Left lobe of liver (tissue), 1 donor: ENCODE measurements around the gene ZSCAN1. TPM values are rescaled to one million over a fixed set of nuclear protein-coding genes. Genes with fewer than 3 reads are reported as not detected.

Experiments
- total RNA-seq: library from RNA; stranded (reverse); gene quantifications from one replicate; pipeline ENCODE4 v1.2.1, GENCODE V29; 2021
- donor health status: DM: no; HTN: yes; CAD: no.

Gene ZSCAN1
- total RNA-seq, 1 donor from 2014 or later: not detected

Other genes with a start within 250 kb of the ZSCAN1 start
- gene ZNF552, start 219.1 kb upstream of the ZSCAN1 start, total RNA-seq: 7.1 TPM
- 10.2 TPM for gene ZNF587B, start 203.7 kb upstream of the ZSCAN1 start, total RNA-seq
- gene ZNF587, start 184.2 kb upstream of the ZSCAN1 start, total RNA-seq: 19.1 TPM
- 12.9 TPM for gene ZNF814, start 145.0 kb upstream of the ZSCAN1 start, total RNA-seq
- 15.2 TPM for gene ZNF417, start 117.4 kb upstream of the ZSCAN1 start, total RNA-seq
- 3.5 TPM for gene ZNF418, start 98.6 kb upstream of the ZSCAN1 start, total RNA-seq
- gene ZNF256, start 86.3 kb upstream of the ZSCAN1 start, total RNA-seq: 1.1 TPM
- 1.1 TPM for gene C19orf18, start 59.5 kb upstream of the ZSCAN1 start, total RNA-seq
- 9.2 TPM for gene ZNF606, start 31.2 kb upstream of the ZSCAN1 start, total RNA-seq
- gene ZNF135, start 25.3 kb downstream of the ZSCAN1 start, total RNA-seq: 0.45 TPM
- 15.4 TPM for gene ZSCAN18, start 64.2 kb downstream of the ZSCAN1 start, total RNA-seq
- 5.7 TPM for gene ZNF329, start 116.8 kb downstream of the ZSCAN1 start, total RNA-seq
- gene ZNF274, start 149.0 kb downstream of the ZSCAN1 start, total RNA-seq: 13.7 TPM
- 10.0 TPM for gene ZNF544, start 194.9 kb downstream of the ZSCAN1 start, total RNA-seq
- 1.8 TPM for gene ZNF8, start 244.9 kb downstream of the ZSCAN1 start, total RNA-seq